K562 (cell line): ENCODE results near the gene KCTD13. TPM values are rescaled to one million over a fixed set of nuclear protein-coding genes. Genes with fewer than 3 reads are reported as not detected.

ENCODE experiments used
- ARHGAP35 ChIP-seq: fragments of 450-650 bp; IDR thresholded peaks from 2 replicates; pipeline ENCODE4 v1.6.1; 2018; ENCODE audit not compliant: partially characterized antibody
- HOXB6 ChIP-seq: fragments of 250-450 bp; sonication (Bioruptor Pico); IDR thresholded peaks from 2 replicates; pipeline ENCODE4 v1.5.1; 2022; ENCODE audit warnings: mild to moderate bottlenecking, borderline replicate concordance
- KHSRP ChIP-seq: fragments of 450-650 bp; IDR thresholded peaks from 2 replicates; pipeline ENCODE4 v1.6.1; 2017
- MYBL2 ChIP-seq, 2 experiments: fragments of 450-650 bp in 1 of 2; sonication (generic) in 1 of 2; formaldehyde crosslinking in 1 of 2; IDR thresholded peaks; 2 replicates each; pipeline versions ENCODE4 v1.6.1 to v1.8.1; 2017 to 2022; ENCODE audit warnings: borderline replicate concordance in 1 of 2, inconsistent platforms in 1 of 2, low read depth in 1 of 2, mild to moderate bottlenecking in 1 of 2, missing genetic modification reagents in 1 of 2, moderate library complexity in 1 of 2
- NCOA4 ChIP-seq: fragments of 450-650 bp; IDR thresholded peaks from 2 replicates; pipeline ENCODE4 v1.6.1; 2018; ENCODE audit warnings: mild to moderate bottlenecking; ENCODE audit not compliant: partially characterized antibody
- ZFP30 ChIP-seq: fragments of 250-450 bp; sonication (Bioruptor Pico); IDR thresholded peaks from 2 replicates; pipeline ENCODE4 v1.8.0; 2022; ENCODE audit warnings: moderate library complexity, mild to moderate bottlenecking, inconsistent platforms, borderline replicate concordance
- ZNF224 ChIP-seq: sonication (generic); formaldehyde crosslinking; IDR thresholded peaks from 2 replicates; pipeline ENCODE4 v1.8.0; 2022; ENCODE audit warnings: mild to moderate bottlenecking, missing genetic modification reagents
- polyA plus RNA-seq, 8 experiments: library from polyadenylated mRNA; depleted of rRNA in 4 of 8; stranded (reverse) in 5 of 8; unstranded in 3 of 8; fragments of >200 nt; fragmentation: Nextera tagmentation in 2 of 8; fragmentation: Illumina TruSeq in 1 of 8; extraction: Ambion mirVana in 2 of 8; extraction: Trizol in 1 of 8; gene quantifications; 2 replicates each; pipeline versions ENCODE4 v1.2.1 to v1.2.3, GENCODE V29; 2011 to 2014; ENCODE audit warnings: inconsistent platforms in 1 of 8, missing spikeins in 1 of 8
- total RNA-seq, 7 experiments: library from RNA; depleted of rRNA in 6 of 7; stranded (reverse); fragments of >200 nt in 6 of 7; fragmentation: Illumina TruSeq in 2 of 7; extraction: Trizol in 2 of 7; gene quantifications; 2 replicates each; pipeline versions ENCODE4 v1.2.1 to v1.2.3, GENCODE V29; 2011 to 2021; ENCODE audit warnings: low replicate concordance in 1 of 7
- TF ChIP-seq, protein P1 (sequence below): sonication (generic); formaldehyde crosslinking; IDR thresholded peaks from 2 replicates; pipeline ENCODE4 v1.8.1; 2023; ENCODE audit warnings: mild to moderate bottlenecking, missing genetic modification reagents
- TF ChIP-seq, protein P2 (sequence below): IDR thresholded peaks from 2 replicates; pipeline ENCODE4 v1.6.1; 2016; ENCODE audit warnings: missing genetic modification characterization, missing compliant biosample characterization
- TF ChIP-seq, protein P3 (sequence below): fragments of 450-650 bp; IDR thresholded peaks from one replicate; pipeline ENCODE4 v1.6.1; 2018; ENCODE audit warnings: mild to moderate bottlenecking, moderate library complexity; ENCODE audit not compliant: partially characterized antibody
- TF ChIP-seq, protein P4 (sequence below): fragments of 450-650 bp; conservative IDR thresholded peaks from 2 replicates; pipeline ENCODE4 v1.6.1; 2016; ENCODE audit warnings: missing genetic modification characterization, low read depth, mild to moderate bottlenecking, control low read depth, missing compliant biosample characterization
- TF ChIP-seq, protein P5 (sequence below): fragments of 250-450 bp; sonication (Bioruptor Pico); IDR thresholded peaks from 2 replicates; pipeline ENCODE4 v1.8.0; 2022; ENCODE audit warnings: moderate library complexity, mild to moderate bottlenecking, inconsistent platforms
- TF ChIP-seq, protein P6 (sequence below): sonication (generic); formaldehyde crosslinking; IDR thresholded peaks from 2 replicates; pipeline ENCODE4 v1.8.1; 2023; ENCODE audit warnings: mild to moderate bottlenecking, missing genetic modification reagents
- TF ChIP-seq, protein P7 (sequence below): sonication (generic); formaldehyde crosslinking; IDR thresholded peaks from 2 replicates; pipeline ENCODE4 v1.8.0; 2022; ENCODE audit warnings: mild to moderate bottlenecking, missing genetic modification reagents, borderline replicate concordance

KCTD13 gene
- total and polyA plus RNA-seq, 9 of the 15 experiments (the other 6 are each of a cell fraction or from before 2014, with no cell fraction given), result 1.0 to 20.6 (median 9.8) TPM

DNA sequence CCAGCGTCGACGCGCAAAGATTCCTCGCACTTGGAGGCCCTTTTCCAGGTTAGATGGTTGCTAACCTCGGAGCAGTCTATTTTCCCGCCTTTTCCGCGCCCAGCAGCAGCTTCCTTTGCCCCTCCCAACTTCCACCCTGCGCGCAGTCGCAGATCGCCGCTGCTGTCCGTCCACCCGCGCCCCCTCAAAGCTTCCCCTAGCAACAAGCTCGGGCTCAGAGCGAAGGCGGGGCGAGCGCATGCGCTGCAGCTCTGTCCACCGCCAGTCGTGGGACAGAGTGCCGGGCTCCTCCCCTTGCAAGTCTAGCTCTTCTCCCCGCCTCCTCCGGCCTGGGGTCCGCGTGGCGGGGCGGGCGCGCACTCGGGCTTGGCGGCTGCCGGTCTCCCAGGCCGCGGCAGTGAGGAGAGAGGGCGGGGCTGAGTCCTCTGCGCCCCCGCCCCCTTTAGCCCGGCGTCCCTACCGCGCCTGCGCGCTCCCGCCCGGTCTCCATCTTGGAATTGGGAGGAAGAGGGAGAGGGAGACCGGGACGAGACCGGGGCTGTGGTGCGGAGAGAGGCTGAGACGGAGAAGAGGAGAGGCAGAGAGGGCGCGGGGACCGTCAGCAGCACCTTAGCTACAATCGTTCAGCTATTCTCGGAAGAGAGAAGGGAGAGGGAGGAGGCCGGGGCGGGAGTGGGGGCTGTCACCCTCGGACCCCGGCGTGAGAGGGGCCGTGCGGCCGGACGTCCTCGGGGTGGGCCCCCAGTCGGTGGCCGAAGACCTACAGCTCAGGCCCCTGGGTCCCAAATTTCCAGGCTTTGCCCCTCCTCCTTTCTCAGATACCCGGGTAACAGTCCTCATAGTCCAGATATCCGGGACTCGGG is 47.6 kb upstream of the KCTD13 start, which contains the start of gene TAOK2 (continued):
- TF ChIP-seq, protein P1, sequence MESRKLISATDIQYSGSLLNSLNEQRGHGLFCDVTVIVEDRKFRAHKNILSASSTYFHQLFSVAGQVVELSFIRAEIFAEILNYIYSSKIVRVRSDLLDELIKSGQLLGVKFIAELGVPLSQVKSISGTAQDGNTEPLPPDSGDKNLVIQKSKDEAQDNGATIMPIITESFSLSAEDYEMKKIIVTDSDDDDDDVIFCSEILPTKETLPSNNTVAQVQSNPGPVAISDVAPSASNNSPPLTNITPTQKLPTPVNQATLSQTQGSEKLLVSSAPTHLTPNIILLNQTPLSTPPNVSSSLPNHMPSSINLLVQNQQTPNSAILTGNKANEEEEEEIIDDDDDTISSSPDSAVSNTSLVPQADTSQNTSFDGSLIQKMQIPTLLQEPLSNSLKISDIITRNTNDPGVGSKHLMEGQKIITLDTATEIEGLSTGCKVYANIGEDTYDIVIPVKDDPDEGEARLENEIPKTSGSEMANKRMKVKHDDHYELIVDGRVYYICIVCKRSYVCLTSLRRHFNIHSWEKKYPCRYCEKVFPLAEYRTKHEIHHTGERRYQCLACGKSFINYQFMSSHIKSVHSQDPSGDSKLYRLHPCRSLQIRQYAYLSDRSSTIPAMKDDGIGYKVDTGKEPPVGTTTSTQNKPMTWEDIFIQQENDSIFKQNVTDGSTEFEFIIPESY, result no peak; the same call in 1 of the 2 replicates
- TF ChIP-seq, protein P2, sequence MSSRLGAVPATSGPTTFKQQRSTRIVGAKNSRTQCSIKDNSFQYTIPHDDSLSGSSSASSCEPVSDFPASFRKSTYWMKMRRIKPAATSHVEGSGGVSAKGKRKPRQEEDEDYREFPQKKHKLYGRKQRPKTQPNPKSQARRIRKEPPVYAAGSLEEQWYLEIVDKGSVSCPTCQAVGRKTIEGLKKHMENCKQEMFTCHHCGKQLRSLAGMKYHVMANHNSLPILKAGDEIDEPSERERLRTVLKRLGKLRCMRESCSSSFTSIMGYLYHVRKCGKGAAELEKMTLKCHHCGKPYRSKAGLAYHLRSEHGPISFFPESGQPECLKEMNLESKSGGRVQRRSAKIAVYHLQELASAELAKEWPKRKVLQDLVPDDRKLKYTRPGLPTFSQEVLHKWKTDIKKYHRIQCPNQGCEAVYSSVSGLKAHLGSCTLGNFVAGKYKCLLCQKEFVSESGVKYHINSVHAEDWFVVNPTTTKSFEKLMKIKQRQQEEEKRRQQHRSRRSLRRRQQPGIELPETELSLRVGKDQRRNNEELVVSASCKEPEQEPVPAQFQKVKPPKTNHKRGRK (tag), result no peak
- TF ChIP-seq, protein P3, sequence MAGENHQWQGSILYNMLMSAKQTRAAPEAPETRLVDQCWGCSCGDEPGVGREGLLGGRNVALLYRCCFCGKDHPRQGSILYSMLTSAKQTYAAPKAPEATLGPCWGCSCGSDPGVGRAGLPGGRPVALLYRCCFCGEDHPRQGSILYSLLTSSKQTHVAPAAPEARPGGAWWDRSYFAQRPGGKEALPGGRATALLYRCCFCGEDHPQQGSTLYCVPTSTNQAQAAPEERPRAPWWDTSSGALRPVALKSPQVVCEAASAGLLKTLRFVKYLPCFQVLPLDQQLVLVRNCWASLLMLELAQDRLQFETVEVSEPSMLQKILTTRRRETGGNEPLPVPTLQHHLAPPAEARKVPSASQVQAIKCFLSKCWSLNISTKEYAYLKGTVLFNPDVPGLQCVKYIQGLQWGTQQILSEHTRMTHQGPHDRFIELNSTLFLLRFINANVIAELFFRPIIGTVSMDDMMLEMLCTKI, result no peak
- TF ChIP-seq HOXB6, result no peak
- no peak for TF ChIP-seq NCOA4
- TF ChIP-seq, protein P4, sequence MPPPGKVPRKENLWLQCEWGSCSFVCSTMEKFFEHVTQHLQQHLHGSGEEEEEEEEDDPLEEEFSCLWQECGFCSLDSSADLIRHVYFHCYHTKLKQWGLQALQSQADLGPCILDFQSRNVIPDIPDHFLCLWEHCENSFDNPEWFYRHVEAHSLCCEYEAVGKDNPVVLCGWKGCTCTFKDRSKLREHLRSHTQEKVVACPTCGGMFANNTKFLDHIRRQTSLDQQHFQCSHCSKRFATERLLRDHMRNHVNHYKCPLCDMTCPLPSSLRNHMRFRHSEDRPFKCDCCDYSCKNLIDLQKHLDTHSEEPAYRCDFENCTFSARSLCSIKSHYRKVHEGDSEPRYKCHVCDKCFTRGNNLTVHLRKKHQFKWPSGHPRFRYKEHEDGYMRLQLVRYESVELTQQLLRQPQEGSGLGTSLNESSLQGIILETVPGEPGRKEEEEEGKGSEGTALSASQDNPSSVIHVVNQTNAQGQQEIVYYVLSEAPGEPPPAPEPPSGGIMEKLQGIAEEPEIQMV, result no peak
- no peak for TF ChIP-seq MYBL2 (IDR thresholded peaks at IDR 0.05; ENCODE audit: low read depth)
- no peak for TF ChIP-seq MYBL2 (CRISPR knock-in tag; IDR thresholded peaks at IDR 0.05; ENCODE audit: borderline replicate concordance)
- TF ChIP-seq, protein P5, sequence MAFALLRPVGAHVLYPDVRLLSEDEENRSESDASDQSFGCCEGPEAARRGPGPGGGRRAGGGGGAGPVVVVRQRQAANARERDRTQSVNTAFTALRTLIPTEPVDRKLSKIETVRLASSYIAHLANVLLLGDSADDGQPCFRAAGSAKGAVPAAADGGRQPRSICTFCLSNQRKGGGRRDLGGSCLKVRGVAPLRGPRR, result no peak
- no peak for TF ChIP-seq ZFP30 (CRISPR knock-in tag)
- TF ChIP-seq KHSRP, result no peak
- TF ChIP-seq, protein P6, sequence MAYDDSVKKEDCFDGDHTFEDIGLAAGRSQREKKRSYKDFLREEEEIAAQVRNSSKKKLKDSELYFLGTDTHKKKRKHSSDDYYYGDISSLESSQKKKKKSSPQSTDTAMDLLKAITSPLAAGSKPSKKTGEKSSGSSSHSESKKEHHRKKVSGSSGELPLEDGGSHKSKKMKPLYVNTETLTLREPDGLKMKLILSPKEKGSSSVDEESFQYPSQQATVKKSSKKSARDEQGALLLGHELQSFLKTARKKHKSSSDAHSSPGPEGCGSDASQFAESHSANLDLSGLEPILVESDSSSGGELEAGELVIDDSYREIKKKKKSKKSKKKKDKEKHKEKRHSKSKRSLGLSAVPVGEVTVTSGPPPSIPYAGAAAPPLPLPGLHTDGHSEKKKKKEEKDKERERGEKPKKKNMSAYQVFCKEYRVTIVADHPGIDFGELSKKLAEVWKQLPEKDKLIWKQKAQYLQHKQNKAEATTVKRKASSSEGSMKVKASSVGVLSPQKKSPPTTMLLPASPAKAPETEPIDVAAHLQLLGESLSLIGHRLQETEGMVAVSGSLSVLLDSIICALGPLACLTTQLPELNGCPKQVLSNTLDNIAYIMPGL, result no peak
- TF ChIP-seq ZNF224 (CRISPR knock-in tag), result no peak
- TF ChIP-seq ARHGAP35, result no peak
- TF ChIP-seq, protein P7, sequence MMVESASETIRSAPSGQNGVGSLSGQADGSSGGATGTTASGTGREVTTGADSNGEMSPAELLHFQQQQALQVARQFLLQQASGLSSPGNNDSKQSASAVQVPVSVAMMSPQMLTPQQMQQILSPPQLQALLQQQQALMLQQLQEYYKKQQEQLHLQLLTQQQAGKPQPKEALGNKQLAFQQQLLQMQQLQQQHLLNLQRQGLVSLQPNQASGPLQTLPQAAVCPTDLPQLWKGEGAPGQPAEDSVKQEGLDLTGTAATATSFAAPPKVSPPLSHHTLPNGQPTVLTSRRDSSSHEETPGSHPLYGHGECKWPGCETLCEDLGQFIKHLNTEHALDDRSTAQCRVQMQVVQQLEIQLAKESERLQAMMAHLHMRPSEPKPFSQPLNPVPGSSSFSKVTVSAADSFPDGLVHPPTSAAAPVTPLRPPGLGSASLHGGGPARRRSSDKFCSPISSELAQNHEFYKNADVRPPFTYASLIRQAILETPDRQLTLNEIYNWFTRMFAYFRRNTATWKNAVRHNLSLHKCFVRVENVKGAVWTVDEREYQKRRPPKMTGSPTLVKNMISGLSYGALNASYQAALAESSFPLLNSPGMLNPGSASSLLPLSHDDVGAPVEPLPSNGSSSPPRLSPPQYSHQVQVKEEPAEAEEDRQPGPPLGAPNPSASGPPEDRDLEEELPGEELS (CRISPR knock-in tag), result no peak
